H54 (cell line): ENCODE data around the gene TNNI2.
A peak's percentile ranks its signal among the peaks of the same experiment; 100 is the strongest.

Experiments used
- DNase-seq: peaks from one replicate; pipeline ENCODE4 v3.0.0; 2011; ENCODE audit warnings: low spot score, mixed read lengths; ENCODE audit not compliant: insufficient read length
- FAIRE-seq: peaks from 3 replicates; lab custom pipeline; 2011; peaks lifted over from hg19 to GRCh38; lab: Jason Lieb, UNC
- POLR2A ChIP-seq: IDR thresholded peaks from 2 replicates; pipeline ENCODE4 v1.6.1; 2011; ENCODE audit warnings: low read depth, mild to moderate bottlenecking, low read length

The TNNI2 gene

DNA sequence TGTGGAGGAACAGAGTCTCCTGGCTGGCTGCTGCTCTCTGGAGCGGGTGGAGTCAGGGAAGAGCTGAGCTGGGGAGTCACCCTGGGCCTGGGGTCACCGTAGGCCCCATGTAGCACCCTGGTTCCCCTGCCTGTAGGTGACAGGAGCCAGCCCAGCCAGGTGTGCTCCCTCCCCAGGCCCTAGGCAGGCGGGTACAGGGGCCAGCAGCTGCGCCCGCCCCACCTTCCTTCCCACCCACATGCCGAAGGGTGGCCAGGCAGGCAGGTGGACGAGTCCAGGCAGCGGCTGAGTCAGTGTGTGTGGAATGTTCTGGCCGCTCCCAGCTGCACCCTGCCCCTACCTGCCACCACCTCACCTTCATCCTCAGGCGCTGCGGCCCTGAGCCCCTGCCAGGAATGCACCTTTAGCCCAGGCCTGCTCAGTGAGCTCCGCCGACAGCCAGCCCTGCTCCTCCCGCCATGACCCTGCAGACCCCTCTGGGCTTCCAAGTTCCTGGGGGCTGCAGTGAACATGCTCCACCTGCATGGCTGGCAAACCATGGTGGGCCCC, 4.6 kb upstream of the TNNI2 start:
- DNase-seq (no peak), FAIRE-seq (no peak)
- TF ChIP-seq POLR2A = no peak

DNA sequence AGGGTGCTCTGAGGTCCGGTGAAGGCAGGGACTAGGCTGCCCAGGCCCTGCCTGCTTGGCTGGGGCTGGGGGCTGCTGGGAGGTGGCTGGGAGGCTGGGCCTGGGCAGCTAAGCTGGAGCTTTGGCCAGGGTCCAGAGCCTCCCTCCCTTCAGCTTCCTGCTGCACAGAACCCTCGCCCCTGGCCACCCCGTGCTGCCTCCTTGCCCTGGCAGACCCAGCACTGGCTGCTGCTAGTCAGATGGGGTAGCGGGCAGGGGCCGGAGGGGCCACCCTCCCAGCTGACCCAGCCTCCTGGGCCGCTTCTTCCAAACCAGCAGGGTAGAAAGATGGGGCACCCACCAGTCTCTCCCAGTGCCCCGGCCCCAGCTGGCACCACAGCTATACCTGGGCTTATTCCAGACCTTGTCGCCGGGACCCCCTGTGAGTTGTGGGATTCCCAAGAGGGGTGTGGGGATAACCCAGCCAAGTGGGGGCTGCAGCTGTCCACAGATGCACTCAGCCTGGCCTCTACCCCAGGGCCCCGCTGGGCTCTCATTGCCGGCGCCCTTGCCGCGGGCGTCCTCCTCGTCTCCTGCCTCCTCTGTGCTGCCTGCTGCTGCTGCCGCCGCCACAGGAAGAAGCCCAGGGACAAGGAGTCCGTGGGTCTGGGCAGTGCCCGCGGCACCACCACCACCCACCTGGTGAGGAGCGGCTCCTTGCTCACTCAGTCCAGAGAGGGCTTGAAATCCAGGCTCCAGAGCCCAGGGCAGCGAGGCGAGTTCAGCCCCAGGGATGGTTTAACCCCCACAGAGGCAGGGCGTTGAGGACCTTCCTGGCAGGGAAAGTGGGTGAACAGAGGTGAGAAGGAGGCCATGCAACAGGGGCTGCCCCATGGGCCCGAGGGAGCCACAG, 3.8 kb upstream of the TNNI2 start, which contains the start of gene SYT8:
Gene SYT8, plus strand, starts transcription at position 212 of the 892 bp plus-strand sequence. Its CDS starts 116 bp downstream, at position 328.
- TF ChIP-seq POLR2A = no peak
- DNase-seq = no peak
- FAIRE-seq = no peak

DNA sequence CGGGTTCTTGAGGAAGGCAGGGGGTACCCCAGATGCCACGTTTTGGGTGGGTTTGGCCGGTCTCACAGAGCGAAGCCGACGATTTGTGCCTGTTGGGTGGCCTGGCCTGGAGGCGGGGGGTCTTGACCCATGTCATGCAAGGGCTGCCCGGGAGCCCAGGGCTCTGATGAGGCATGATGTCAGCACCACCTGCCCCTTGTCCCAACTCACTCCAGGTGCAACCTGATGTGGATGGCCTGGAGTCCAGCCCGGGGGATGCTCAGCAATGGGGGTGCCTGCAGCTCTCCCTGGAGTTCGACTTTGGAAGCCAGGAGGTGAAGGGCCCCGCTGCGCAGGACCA, 3.1 kb upstream of the TNNI2 start:
- FAIRE-seq (no peak), DNase-seq (no peak)
- TF ChIP-seq POLR2A = no peak

DNA sequence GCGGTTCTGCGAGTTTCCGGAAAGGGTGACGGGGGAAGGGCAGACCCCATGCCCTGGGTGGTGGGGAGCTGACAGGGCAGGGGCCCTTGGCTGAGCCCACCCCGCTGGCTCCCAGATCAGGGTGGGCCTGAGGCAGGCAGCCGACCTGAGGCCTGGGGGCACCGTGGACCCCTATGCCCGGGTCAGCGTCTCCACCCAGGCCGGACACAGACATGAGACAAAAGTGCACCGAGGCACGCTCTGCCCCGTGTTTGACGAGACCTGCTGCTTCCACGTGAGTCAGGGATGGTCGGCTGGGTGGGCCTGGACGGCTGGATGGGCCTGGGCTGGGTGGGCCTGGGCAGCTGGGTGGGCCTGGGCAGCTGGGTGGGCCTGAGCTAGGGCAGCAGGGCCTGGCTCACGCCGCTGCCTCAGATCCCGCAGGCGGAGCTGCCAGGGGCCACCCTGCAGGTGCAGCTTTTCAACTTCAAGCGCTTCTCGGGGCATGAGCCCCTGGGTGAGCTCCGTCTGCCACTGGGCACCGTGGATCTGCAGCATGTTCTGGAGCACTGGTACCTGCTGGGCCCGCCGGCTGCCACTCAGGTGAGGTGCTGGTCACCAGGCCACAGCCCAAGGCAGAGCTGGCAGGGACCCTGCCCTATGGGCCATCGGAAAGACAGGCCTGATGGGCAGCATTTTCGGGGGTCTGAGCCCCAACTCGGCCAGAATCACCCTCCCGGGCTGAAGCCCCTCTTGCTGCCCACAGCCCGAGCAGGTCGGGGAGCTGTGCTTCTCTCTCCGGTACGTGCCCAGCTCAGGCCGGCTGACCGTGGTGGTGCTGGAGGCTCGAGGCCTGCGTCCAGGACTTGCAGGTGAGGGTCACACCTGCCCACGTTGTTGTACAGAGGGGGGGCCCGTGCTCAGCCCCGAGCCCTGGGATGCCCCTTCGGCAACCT, 2.5 kb upstream of the TNNI2 start:
- no peak for TF ChIP-seq POLR2A
- DNase-seq (no peak), FAIRE-seq (no peak)

DNA sequence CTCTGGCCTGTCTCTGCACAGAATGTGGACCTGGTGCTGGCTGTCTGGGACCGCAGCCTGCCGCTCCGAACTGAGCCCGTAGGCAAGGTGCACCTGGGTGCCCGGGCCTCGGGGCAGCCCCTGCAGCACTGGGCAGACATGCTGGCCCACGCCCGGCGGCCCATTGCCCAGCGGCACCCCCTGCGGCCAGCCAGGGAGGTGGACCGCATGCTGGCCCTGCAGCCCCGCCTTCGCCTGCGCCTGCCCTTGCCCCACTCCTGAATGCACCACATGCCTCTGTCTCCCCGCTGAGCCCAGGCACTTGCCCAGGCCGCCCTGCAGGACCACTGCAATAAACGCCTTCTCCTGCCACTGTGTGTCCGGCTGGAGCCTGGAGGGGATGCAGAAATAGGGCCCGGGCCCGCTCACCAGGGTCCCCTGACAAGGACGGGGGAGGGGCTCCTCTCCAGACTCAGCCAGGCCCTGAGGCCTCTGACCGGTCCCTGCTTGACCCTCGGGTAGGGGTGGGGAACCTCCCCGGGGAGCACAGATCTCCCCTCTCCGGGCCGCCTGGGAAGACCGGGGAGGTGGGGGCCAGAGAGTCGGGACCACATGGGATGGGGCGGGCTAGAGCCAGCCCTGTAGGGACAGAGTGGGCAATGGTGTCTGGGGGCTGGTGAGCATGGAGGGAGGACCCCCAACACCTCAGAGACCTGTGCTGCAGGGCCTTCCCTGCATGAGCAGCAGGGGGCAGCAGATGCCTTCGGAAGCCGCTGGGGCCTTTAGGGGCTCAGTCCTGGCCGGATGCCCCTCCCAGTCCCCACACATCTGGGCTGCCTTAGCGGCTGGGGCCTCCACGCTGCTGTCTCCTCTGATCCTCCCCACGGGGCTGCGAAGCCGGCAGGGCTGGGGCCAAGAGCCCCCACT, 1.4 kb upstream of the TNNI2 start:
- TF ChIP-seq POLR2A = no peak
- no peak for FAIRE-seq

DNA sequence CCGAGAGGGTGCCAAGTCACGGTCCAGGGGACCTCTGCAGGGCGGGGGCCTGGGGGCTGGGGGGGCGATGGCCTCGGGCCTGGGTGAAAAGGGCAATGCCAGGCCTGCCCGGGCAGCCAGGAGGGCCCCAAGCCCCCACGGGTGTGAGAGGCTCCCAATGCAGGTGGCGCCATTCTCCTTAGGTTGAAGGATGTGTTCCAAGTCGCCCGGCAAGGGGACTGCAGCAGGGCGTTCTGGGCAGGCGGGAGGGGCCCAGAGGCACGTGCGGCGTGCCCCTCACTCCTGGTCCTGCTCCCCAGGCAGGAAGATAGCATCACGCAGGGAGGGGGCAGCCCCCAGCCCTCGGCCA, 730 bp upstream of the TNNI2 start:
- DNase-seq = no peak
- TF ChIP-seq POLR2A = no peak
- FAIRE-seq = no peak

More for the DNA sequence above, 1.4 kb upstream of the TNNI2 start:
- peak; percentile 91 for DNase-seq

DNA sequence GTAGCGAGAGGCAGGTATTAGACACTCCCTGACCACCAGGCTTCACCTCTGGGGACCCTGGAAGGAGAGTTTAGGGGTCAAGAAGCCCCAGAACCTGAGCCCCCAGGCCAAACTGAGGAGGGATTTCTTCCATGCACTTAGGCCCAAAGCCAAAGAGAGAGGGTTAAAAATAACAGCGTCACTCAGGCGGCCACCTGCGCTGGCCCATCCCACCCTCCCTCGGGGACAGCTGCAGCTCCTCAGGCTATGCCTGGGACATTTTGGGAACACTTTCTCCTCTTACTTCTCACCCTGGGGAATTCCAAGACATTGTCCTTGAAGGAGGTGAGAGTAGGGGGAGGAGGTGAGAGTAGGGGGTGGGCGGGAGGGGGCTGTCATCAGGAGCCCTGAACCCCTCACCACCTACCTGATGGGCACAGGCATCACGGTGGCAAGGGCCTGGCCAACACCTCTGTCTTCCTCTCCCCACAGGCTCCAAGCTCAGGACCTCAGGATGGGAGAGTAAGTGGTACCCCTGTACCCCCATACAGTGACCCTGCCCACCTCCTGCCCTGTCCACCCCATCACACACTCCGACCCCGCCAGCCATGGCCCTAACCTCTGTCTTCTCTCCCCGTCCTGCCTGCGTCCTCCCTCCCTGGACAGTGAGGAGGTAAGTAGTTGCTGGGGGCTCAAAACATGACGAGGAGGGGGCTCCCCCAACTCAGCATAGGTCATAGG, 583 bp downstream of the TNNI2 start:
- DNase-seq (no peak), FAIRE-seq (no peak)
- no peak for TF ChIP-seq POLR2A

DNA sequence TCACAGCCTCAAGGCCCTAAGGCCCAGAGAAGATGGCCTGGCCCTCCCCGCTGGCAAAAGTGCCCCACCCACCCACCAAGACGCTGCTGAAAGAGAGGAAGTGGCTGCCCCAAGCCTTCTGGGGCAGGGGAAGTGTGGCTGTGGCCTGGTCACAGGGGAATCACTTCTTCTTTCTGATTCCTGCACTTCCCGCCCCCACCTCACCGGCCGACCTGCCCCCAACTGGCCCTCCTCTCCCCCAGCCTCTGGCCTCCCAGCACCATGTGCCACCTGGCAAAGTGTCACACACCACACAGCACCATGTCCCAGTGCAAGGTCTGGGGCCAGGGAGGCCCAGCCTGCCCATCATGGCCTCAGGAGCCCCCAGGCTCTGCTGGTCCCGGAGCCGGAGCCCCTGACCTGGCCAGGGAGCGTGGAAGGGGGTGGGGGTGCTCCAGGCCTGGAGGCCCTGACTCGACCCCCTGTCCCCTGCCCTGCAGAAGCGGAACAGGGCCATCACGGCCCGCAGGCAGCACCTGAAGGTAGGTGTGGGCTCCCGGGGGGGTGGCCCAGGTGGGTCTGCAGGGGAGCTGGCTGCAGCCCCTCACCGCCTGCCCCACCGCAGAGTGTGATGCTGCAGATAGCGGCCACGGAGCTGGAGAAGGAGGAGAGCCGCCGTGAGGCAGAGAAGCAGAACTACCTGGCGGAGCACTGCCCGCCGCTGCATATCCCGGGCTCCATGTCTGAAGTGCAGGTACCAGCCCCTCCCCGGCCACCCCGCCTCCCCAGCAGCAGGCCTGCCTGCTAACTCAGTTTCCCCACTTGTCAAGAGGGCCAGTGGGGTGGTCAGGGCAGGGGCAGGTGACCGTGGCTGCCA, 1.4 kb downstream of the TNNI2 start:
- no peak for DNase-seq
- no peak for TF ChIP-seq POLR2A
- no peak for FAIRE-seq

DNA sequence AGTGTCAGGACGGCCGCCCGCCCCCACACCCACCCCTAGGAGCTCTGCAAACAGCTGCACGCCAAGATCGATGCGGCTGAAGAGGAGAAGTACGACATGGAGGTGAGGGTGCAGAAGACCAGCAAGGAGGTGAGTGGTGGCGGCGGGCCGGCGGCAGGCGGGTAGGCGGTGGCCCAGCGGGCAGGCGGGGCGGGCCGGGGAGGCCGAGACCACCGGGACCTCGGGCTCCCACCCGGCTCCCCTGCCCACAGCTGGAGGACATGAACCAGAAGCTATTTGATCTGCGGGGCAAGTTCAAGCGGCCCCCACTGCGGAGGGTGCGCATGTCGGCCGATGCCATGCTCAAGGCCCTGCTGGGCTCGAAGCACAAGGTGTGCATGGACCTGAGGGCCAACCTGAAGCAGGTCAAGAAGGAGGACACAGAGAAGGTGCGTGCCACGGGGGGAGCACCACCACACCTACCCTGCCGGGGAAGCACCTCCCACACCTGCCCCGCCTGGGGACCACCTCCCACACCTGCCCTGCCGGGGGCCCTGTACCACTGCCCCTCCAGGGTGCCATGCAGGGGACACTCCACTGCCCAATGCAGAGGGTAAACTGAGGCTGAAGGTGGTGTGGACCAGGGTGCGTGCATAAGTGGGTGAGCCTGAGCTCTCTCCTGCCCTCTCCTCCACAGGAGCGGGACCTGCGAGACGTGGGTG, 2.1 kb downstream of the TNNI2 start:
- DNase-seq = no peak
- TF ChIP-seq POLR2A = no peak
- FAIRE-seq = no peak

DNA sequence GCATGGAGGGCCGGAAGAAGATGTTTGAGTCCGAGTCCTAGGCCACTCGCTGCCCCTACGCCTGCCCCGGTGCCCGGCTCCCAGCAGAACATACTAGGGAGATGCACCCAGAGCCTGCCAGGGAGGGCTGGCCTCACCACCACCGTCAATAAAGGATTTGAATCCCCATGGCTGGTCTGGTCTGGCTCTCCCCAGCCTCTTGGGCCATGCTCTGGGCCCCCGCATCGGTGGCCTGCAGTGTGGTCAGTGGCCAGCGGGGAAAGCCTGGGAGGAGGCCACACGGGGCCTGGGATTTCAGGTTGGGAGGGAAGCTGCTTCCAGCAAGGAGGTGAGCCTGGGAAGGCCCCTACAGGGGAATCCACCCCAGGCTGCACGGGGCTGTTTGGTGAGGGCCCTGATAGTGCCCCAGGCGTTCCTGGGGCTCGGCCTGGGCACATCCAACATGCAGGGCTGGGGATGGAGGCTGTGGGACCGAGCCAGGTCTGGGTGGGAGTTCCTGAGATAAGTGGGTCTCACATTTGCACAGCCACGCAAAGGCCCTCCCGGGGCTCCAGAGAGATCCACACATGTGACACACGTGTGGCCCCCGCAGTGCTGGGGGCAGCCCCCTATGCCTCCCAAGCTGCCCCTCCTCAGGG, 2.8 kb downstream of the TNNI2 start:
- FAIRE-seq (no peak), DNase-seq (no peak)
- TF ChIP-seq POLR2A = no peak
